ENCODE measurements around the gene FAM43B.

The FAM43B gene

GRCh38 chr1:20593756-20594155, 41.4 kb downstream of the FAM43B start:
- no peak for DNase-seq

GRCh38 chr1:20594746-20595145, 42.4 kb downstream of the FAM43B start:
- DNase-seq = no peak

GRCh38 chr1:20596106-20596505, 43.7 kb downstream of the FAM43B start:
- DNase-seq = no peak

- no peak for DNase-seq
Observed at GRCh38 chr1:20597650-20598049, 45.3 kb downstream of the FAM43B start.

- no peak for DNase-seq
Observed at GRCh38 chr1:20600156-20600555, 47.8 kb downstream of the FAM43B start.

GRCh38 chr1:20601129-20601825, 48.9 kb downstream of the FAM43B start:
- DNase-seq = no peak

- no peak for DNase-seq
Observed at GRCh38 chr1:20602851-20603450, 50.6 kb downstream of the FAM43B start.

- no peak for DNase-seq
Observed at GRCh38 chr1:20603504-20604464, 51.4 kb downstream of the FAM43B start.
